Measurements from ENCODE around the gene TMEM17. TPM values are rescaled to one million over a fixed set of nuclear protein-coding genes. Genes with fewer than 3 reads are reported as not detected.

TMEM17 gene
- polyA plus RNA-seq, 3 donors = 5.9 to 7.1 (median 6.9) TPM

DNA sequence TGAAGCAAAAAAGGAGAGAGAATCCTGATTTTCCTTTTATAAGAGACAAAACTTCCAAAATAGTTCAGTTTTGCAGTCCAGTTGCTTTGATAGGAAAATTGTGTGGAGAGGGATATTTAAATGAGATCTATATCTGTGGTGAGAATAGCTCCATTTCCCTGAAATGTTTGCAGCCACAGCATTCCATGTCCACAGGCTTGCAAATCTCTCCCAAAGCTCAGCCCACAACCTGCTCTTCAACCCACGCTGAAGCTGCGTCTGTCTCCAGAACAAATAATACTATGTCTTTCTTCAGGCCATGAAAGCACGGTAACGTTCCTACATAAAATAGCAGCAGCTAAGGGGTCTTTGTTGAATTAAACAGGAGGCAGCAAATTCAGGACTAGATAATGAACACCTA, 31.8 kb downstream of the TMEM17 start:
- DNase-seq (ENCODE audit: low read depth in 3 of 3, low spot score in 2 of 3) = no peak

GRCh38 chr2:62473246-62473827, 32.7 kb downstream of the TMEM17 start:
- DNase-seq (ENCODE audit: low read depth in 3 of 3, low spot score in 2 of 3) = no peak

DNA sequence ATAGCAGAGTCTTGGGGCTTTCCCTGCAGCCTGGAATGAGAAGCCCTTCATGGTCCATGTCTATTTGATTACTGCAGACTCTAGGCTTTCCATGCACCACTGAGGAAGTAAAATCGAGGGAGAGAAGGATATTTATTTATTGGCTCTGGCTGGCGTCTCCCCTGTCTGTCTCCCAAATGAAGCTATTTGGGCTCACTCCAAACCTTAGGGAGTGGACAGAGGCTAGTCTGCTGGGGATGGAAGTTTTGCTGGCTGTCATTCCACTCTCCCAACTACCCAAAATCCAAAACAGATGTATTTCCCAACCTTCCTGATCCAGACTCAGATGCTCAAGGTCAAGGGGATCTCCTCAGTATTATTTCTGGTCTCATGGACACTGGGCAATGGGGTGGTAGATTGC, 33.7 kb downstream of the TMEM17 start:
- no peak for DNase-seq (ENCODE audit: low read depth in 3 of 3, low spot score in 2 of 3)

DNA sequence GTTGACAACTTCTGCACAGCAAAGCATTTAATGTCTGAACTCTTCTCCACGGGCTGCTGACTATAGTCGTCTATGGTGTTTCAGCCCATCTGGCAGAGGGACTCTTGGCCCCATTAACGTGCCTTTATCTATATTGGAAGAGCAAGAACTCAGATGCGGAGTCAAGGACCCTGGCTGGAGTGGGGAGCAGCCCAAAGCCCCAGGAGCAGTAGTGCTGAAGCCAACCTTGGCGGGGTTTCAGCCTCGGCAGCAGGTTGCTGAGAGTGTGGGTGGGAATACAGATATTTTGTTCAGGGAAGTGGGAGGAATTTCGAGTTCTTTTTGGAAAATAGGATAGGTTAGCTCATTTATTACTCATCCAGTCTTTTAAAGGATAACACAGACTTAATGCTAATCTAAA, 34.2 kb downstream of the TMEM17 start:
- no peak for DNase-seq (ENCODE audit: low read depth in 3 of 3, low spot score in 2 of 3)

GRCh38 chr2:62471404-62471803, 34.6 kb downstream of the TMEM17 start:
- DNase-seq (ENCODE audit: low read depth in 3 of 3, low spot score in 2 of 3) = no peak

DNA sequence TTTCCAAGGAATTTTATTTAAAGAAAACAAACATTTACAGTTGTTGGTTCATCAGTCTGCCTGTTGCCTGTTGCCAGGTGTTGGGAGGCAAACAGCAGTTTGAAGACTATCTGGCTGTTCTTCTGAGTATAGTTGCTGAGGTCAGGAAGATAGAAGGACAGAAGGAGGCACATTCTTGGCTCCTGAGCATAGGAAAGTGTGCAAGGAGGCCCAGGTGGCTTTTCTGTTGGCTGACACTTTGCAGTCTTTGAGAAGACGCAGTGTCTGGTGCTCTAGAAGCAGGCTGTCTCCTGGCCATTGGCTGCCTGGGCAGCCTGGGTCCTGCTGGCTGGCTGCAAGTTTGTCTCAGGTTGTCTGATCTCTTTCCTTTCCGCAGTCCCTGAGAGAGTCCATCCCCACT, 36.4 kb downstream of the TMEM17 start:
- DNase-seq (ENCODE audit: low read depth in 3 of 3, low spot score in 2 of 3) = no peak

- DNase-seq (ENCODE audit: low read depth in 3 of 3, low spot score in 2 of 3) = no peak
Observed at GRCh38 chr2:62469114-62469513, 36.9 kb downstream of the TMEM17 start.

- no peak for DNase-seq (ENCODE audit: low read depth in 3 of 3, low spot score in 2 of 3)
Observed at GRCh38 chr2:62467475-62468321, 38.3 kb downstream of the TMEM17 start.

- DNase-seq (ENCODE audit: low read depth in 3 of 3, low spot score in 2 of 3) = no peak
Observed at GRCh38 chr2:62467100-62467474, 38.9 kb downstream of the TMEM17 start.

DNA sequence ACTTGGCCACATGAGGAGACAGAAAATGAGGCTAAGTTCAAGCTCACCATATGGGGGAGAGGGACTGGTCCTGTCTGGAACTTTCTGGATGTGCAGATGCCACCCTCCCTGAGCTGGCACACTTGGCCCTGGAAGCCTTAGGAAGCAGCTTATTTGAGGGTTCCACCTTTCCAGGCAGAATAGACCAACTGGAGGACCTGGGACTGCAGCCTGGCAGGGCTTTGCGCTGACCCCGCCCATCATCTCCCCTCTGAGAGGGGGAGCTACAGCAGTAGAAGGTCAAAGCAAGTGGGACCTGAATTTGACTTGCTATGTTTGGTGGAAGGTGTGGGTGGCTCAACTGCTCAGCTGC, 39.5 kb downstream of the TMEM17 start:
- no peak for DNase-seq (ENCODE audit: low read depth in 3 of 3, low spot score in 2 of 3)

- no peak for DNase-seq (ENCODE audit: low read depth in 3 of 3, low spot score in 2 of 3)
Observed at GRCh38 chr2:62465741-62466502, 40.1 kb downstream of the TMEM17 start.

- DNase-seq (ENCODE audit: low read depth in 3 of 3, low spot score in 2 of 3) = no peak
Observed at GRCh38 chr2:62465039-62465740, 40.8 kb downstream of the TMEM17 start.

DNA sequence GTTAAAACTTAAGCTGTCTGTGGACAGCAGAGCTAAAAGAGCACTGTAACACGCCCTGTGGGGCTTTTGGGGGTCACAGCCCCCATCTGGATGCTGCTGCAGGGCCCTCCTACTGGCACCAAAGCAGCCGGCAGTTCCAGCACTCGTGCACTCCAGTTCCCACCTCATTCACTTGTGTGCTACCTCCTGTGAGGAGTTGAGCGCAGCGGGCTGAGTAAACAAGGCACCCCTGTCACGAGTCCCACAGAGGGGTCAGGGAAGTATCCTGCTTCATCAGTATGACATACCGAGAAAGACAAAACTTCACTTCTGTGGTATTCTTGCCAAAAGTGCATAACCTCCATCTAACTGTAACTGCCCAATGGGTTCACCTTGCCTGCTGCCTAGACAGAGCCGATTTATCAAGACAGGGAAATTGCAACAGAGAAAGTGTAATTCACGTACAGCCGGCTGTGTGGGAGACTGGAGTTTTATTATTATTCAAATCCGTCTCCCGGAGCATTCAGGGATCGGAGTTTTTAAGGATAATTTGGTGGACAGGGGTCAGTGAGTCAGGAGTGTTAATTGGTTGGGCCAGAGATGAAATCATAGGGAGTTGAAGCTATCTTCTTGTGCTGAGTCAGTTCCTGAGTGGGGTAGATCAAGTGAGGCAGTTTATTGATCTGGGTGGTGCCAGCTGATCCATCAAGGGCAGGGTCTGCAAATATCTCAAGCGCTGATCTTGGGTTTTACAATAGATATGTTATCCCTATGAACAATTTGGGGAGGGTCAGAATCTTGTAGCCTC, 41.6 kb downstream of the TMEM17 start:
- no peak for DNase-seq (ENCODE audit: low read depth in 3 of 3, low spot score in 2 of 3)

- DNase-seq (ENCODE audit: low read depth in 3 of 3, low spot score in 2 of 3) = no peak
Observed at GRCh38 chr2:62462211-62462610, 43.8 kb downstream of the TMEM17 start.

DNA sequence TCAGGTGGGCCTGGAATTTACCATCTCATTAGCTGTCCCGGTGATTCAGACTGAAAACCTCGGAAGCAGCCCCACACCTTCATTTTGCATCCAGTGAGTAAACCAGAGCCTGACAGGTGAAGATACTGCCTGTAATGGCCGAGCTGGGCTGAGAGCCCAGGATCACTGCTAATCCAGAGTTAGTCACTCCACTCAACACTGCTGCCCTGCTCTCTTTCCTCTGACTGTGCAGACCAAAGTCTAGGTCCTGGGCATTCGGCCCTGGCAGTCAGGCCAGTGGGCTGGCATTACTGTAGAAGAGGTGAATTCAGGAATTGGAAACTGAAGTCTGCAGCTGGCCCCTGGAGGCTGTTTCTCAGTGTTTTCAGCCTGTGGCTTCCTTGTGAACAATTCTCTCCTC, 44.3 kb downstream of the TMEM17 start:
- DNase-seq (ENCODE audit: low read depth in 3 of 3, low spot score in 2 of 3) = no peak

GRCh38 chr2:62461017-62461553, 44.9 kb downstream of the TMEM17 start:
- DNase-seq (ENCODE audit: low read depth in 3 of 3, low spot score in 2 of 3) = no peak

- no peak for DNase-seq (ENCODE audit: low read depth in 3 of 3, low spot score in 2 of 3)
Observed at GRCh38 chr2:62460175-62460574, 45.8 kb downstream of the TMEM17 start.

- no peak for DNase-seq (ENCODE audit: low read depth in 3 of 3, low spot score in 2 of 3)
Observed at GRCh38 chr2:62459672-62460071, 46.3 kb downstream of the TMEM17 start.

DNA sequence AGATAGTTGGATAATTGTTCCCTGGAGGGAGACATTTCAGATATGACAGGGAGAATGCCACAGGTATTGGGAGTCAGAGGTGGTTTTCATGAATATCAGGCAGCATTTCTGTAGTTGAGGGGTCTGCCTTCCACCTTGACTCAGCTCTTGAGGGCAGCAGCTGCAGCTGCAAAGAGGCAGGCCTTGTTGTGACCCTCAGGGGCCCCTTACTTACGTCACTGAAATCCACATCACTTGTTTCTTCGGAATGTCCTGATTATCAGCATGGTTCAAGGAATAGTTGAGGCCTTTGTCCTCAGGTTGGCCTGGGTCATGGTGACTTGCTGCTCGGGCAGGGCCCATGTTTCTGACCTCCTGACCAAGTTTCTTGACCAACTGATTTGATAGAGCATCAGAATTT, 46.9 kb downstream of the TMEM17 start:
- DNase-seq (ENCODE audit: low read depth in 3 of 3, low spot score in 2 of 3) = no peak

DNA sequence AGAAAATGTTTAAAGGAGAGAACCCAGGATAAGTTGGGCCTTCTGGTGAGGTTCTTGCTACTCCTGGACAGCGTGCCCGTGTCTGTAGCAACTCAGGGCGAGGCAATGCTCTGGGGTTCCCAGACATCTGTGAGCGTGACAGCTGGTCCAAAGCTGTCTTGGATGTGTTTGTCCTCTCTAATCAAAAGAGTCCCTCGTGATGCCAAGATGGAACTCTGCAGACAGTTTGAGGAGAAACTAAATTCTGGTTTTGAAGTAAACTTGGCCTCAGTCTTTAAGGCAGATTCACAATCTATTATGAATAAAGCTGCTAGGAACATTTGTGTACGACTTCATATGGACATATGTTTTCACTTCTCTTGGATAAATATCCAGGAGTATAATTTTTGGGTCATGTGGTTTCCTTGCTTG, 47.3 kb downstream of the TMEM17 start:
- no peak for DNase-seq (ENCODE audit: low read depth in 3 of 3, low spot score in 2 of 3)
